GM23338 (cell line): ENCODE data around the gene WWOX. TPM values are rescaled to one million over a fixed set of nuclear protein-coding genes. Genes with fewer than 3 reads are reported as not detected.

Experiments used
- ATAC-seq: fragments of 200-7000 bp; cut with Tn5 transposase; 3 replicates; pipeline ENCODE4 v1.9.1; 2020
- DNase-seq: peaks from one replicate; pipeline ENCODE4 v3.0.0-alpha.2; 2015; ENCODE audit warnings: low spot score
- H2AFZ ChIP-seq: fragments of 200-600 bp; sonication (generic); 2 replicates; pipeline ENCODE4 v1.8.0; 2016; ENCODE audit warnings: antibody characterized with exemption, mild to moderate bottlenecking, moderate library complexity
- H3F3A ChIP-seq: fragments of 200-600 bp; sonication (generic); replicated peaks from 2 replicates; pipeline ENCODE4 v1.8.0; 2017; ENCODE audit warnings: antibody characterized with exemption, mixed run types, low read depth
- H3K27ac ChIP-seq: fragments of 200-600 bp; sonication (generic); 2 replicates; pipeline ENCODE4 v1.6.1; 2016; ENCODE audit warnings: low read depth
- H3K27me3 ChIP-seq: fragments of 200-600 bp; sonication (generic); 2 replicates; pipeline ENCODE4 v1.8.0; 2016; ENCODE audit warnings: mild to moderate bottlenecking, mixed run types, moderate library complexity; ENCODE audit not compliant: insufficient read depth
- H3K36me3 ChIP-seq: fragments of 200-600 bp; sonication (generic); 2 replicates; pipeline ENCODE4 v1.8.0; 2016; ENCODE audit warnings: mild to moderate bottlenecking; ENCODE audit not compliant: insufficient read depth
- H3K4me1 ChIP-seq: fragments of 200-600 bp; sonication (generic); 2 replicates; pipeline ENCODE4 v1.8.0; 2016; ENCODE audit warnings: mild to moderate bottlenecking, moderate library complexity; ENCODE audit not compliant: insufficient read depth
- H3K4me2 ChIP-seq: fragments of 200-600 bp; sonication (generic); 2 replicates; pipeline ENCODE4 v1.7.1; 2017; ENCODE audit warnings: mixed run types
- H3K4me3 ChIP-seq: fragments of 200-600 bp; sonication (generic); 2 replicates; pipeline ENCODE4 v1.6.1; 2016; ENCODE audit warnings: mixed run types
- H3K79me2 ChIP-seq: fragments of 200-600 bp; sonication (generic); replicated peaks from 2 replicates; pipeline ENCODE4 v1.8.0; 2017; ENCODE audit warnings: mild to moderate bottlenecking; ENCODE audit not compliant: insufficient read depth
- H3K9me2 ChIP-seq: fragments of 200-600 bp; sonication (generic); 2 replicates; pipeline ENCODE4 v1.8.0; 2017; ENCODE audit not compliant: insufficient read depth
- H4K20me1 ChIP-seq: fragments of 200-600 bp; sonication (generic); replicated peaks from 2 replicates; pipeline ENCODE4 v1.8.0; 2017; ENCODE audit warnings: mild to moderate bottlenecking; ENCODE audit not compliant: insufficient read depth
- H3K27ac Mint-ChIP-seq: 2 replicates; pipeline ENCODE4 v1.8.0; 2020; ENCODE audit warnings: inconsistent platforms, mild to moderate bottlenecking, moderate library complexity, mixed read lengths
- H3K27me3 Mint-ChIP-seq: 3 replicates; pipeline ENCODE4 v1.8.0; 2022; ENCODE audit warnings: low read depth, mild to moderate bottlenecking, moderate library complexity, mixed read lengths, inconsistent platforms; ENCODE audit not compliant: insufficient read depth, poor library complexity
- H3K36me3 Mint-ChIP-seq: 3 replicates; pipeline ENCODE4 v1.8.0; 2021; ENCODE audit warnings: low read depth, mild to moderate bottlenecking, inconsistent platforms, moderate library complexity, mixed read lengths
- H3K4me1 Mint-ChIP-seq: 3 replicates; pipeline ENCODE4 v1.8.0; 2020; ENCODE audit warnings: mild to moderate bottlenecking, inconsistent platforms, mixed read lengths
- H3K4me3 Mint-ChIP-seq: 3 replicates; pipeline ENCODE4 v1.8.0; 2021; ENCODE audit warnings: moderate library complexity, mild to moderate bottlenecking, inconsistent platforms, mixed read lengths
- H3K9me3 Mint-ChIP-seq: 3 replicates; pipeline ENCODE4 v1.8.0; 2020; ENCODE audit warnings: moderate library complexity, mild to moderate bottlenecking, inconsistent platforms, mixed read lengths
- CREB1 ChIP-seq: fragments of 250-450 bp; sonication (Bioruptor Pico); IDR thresholded peaks from 2 replicates; pipeline ENCODE4 v1.5.0; 2020; ENCODE audit warnings: low read depth, mild to moderate bottlenecking, moderate library complexity
- EZH2 ChIP-seq: fragments of 200-600 bp; sonication (generic); IDR thresholded peaks from one replicate; pipeline ENCODE4 v1.8.0; 2017; ENCODE audit warnings: antibody characterized with exemption, mild to moderate bottlenecking, low read depth; ENCODE audit not compliant: unreplicated experiment
- EZH2phosphoT487 ChIP-seq: fragments of 200-600 bp; sonication (generic); IDR thresholded peaks from one replicate; pipeline ENCODE4 v1.8.1; 2018; ENCODE audit warnings: antibody characterized with exemption; ENCODE audit not compliant: unreplicated experiment
- JUNB ChIP-seq: IDR thresholded peaks from one replicate; pipeline ENCODE4 v1.6.1; 2016; ENCODE audit warnings: antibody characterized with exemption; ENCODE audit not compliant: unreplicated experiment
- NANOG ChIP-seq: IDR thresholded peaks from 2 replicates; pipeline ENCODE4 v1.6.1; 2016; ENCODE audit warnings: antibody characterized with exemption, borderline replicate concordance
- POLR2AphosphoS5 ChIP-seq: IDR thresholded peaks from 2 replicates; pipeline ENCODE4 v1.6.1; 2016; ENCODE audit warnings: antibody characterized with exemption, low read depth
- STAT1 ChIP-seq: IDR thresholded peaks from one replicate; pipeline ENCODE4 v1.6.1; 2016; ENCODE audit warnings: antibody characterized with exemption; ENCODE audit not compliant: unreplicated experiment
- ZNF114 ChIP-seq: fragments of 250-450 bp; sonication (Bioruptor Pico); IDR thresholded peaks from 2 replicates; pipeline ENCODE4 v1.5.0; 2020; ENCODE audit warnings: mild to moderate bottlenecking, moderate library complexity
- ZNF331 ChIP-seq: fragments of 250-450 bp; sonication (Bioruptor Pico); IDR thresholded peaks from 2 replicates; pipeline ENCODE4 v1.5.0; 2020; ENCODE audit warnings: low read depth, mild to moderate bottlenecking, moderate library complexity
- polyA plus RNA-seq: library from polyadenylated mRNA; unstranded; fragments of >200 nt; fragmentation: Nextera tagmentation; extraction: Ambion mirVana; gene quantifications from 2 replicates; pipeline ENCODE4 v1.2.1, GENCODE V29; 2016
- total RNA-seq: library from RNA; depleted of rRNA; stranded (reverse); fragments of >200 nt; shearing (Covaris generic); gene quantifications from 2 replicates; pipeline ENCODE4 v1.2.3, GENCODE V29; 2014
- TF ChIP-seq, protein P1 (sequence below): IDR thresholded peaks from 2 replicates; pipeline ENCODE4 v1.6.1; 2016; ENCODE audit warnings: antibody characterized with exemption
- TF ChIP-seq, protein P2 (sequence below), 2 experiments: fragments of 200-600 bp in 1 of 2; sonication (generic) in 1 of 2; conservative IDR thresholded peaks; 2 replicates each; pipeline versions ENCODE4 v1.5.1 to v1.6.1; 2016 to 2017; ENCODE audit warnings: antibody characterized with exemption in 2 of 2, low read depth in 2 of 2, mild to moderate bottlenecking in 2 of 2, moderate library complexity in 1 of 2
- TF ChIP-seq, protein P3 (sequence below): fragments of 250-450 bp; sonication (Bioruptor Pico); IDR thresholded peaks from 2 replicates; pipeline ENCODE4 v1.5.0; 2020; ENCODE audit warnings: mild to moderate bottlenecking, moderate library complexity
- TF ChIP-seq, protein P4 (sequence below): IDR thresholded peaks from one replicate; pipeline ENCODE4 v1.6.1; 2018; ENCODE audit warnings: antibody characterized with exemption; ENCODE audit not compliant: unreplicated experiment

The WWOX gene
- total and polyA plus RNA-seq, 2 experiments from 2014 or later = 10.0 to 19.3 TPM

DNA sequence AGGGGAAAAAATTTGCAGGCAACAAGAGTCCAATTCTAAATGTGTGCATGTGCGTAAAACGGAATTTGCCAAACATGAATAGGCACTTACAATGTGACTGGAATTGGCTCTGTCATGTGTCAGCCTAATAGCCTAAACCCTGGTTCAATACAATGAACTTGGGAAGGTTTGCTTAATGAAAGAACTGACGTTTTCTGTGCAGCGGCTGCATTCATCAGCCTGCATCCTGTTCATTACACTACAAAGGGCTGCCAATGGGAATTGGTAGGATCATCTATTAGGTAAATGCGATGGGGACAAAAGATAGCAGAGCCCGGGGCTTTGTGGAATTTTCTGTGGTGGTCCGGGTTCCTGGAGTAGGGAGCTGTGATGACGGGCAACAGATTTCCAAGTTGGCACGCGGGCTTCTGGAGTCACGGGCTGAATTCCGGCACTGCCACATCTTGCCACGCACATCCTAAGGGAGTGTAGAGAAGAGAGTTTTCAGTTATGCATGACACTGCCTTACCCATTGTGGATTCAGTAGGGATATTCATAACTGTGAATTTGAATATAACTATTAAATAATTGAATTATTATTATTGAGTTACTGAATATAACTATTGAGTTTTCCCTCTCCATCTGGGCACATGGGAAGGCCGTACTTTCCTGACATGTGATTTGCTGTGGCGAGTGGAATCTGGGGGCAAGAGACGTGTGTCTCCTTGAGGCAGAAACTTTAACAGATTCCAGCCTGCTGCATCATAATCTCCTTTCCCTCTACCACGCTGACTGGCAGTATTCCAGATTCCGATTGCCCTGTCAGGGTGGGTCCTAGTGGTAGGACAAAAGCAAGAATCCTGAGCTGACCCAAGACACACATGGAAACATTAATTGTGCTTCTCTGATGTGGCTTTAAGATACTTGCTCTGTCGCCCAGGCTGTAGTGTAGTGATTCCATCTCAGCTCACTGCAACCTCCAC lies 565.6 kb downstream of the WWOX start:
- Histone ChIP-seq H4K20me1 (no peaks in the 10 kb centered on the region), H3K9me2 (peaks cover 5% of the 10 kb centered on the region; the same call in 1 of the 2 replicates), H3K27me3 (no peaks in the 10 kb centered on the region), H3K4me1 (peaks cover 2% of the 10 kb centered on the region; the same call in 1 of the 2 replicates), H3K27ac (no peak overlapping the region), H2AFZ (no peak overlapping the region), H3K79me2 (no peaks in the 10 kb centered on the region), H3K4me2 (no peak overlapping the region), H3K36me3 (no peaks in the 10 kb centered on the region), H3K4me3 (no peak overlapping the region), H3F3A (no peaks in the 10 kb centered on the region)
- Mint-ChIP-seq H3K36me3 (no peaks in the 10 kb centered on the region), H3K4me1 (peaks cover 5% of the 10 kb centered on the region; the same call in 2 of the 3 replicates), H3K9me3 (no peaks in the 10 kb centered on the region), H3K4me3 (no peak overlapping the region), H3K27me3 (no peaks in the 10 kb centered on the region), H3K27ac (no peak overlapping the region)
- TF ChIP-seq, protein P1, sequence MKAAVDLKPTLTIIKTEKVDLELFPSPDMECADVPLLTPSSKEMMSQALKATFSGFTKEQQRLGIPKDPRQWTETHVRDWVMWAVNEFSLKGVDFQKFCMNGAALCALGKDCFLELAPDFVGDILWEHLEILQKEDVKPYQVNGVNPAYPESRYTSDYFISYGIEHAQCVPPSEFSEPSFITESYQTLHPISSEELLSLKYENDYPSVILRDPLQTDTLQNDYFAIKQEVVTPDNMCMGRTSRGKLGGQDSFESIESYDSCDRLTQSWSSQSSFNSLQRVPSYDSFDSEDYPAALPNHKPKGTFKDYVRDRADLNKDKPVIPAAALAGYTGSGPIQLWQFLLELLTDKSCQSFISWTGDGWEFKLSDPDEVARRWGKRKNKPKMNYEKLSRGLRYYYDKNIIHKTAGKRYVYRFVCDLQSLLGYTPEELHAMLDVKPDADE = no peak
- TF ChIP-seq, protein P2, sequence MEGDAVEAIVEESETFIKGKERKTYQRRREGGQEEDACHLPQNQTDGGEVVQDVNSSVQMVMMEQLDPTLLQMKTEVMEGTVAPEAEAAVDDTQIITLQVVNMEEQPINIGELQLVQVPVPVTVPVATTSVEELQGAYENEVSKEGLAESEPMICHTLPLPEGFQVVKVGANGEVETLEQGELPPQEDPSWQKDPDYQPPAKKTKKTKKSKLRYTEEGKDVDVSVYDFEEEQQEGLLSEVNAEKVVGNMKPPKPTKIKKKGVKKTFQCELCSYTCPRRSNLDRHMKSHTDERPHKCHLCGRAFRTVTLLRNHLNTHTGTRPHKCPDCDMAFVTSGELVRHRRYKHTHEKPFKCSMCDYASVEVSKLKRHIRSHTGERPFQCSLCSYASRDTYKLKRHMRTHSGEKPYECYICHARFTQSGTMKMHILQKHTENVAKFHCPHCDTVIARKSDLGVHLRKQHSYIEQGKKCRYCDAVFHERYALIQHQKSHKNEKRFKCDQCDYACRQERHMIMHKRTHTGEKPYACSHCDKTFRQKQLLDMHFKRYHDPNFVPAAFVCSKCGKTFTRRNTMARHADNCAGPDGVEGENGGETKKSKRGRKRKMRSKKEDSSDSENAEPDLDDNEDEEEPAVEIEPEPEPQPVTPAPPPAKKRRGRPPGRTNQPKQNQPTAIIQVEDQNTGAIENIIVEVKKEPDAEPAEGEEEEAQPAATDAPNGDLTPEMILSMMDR (conservative IDR thresholded peaks at IDR 0.05; ENCODE audit: low read depth in 2 of 2) = no peak
- TF ChIP-seq, protein P3, sequence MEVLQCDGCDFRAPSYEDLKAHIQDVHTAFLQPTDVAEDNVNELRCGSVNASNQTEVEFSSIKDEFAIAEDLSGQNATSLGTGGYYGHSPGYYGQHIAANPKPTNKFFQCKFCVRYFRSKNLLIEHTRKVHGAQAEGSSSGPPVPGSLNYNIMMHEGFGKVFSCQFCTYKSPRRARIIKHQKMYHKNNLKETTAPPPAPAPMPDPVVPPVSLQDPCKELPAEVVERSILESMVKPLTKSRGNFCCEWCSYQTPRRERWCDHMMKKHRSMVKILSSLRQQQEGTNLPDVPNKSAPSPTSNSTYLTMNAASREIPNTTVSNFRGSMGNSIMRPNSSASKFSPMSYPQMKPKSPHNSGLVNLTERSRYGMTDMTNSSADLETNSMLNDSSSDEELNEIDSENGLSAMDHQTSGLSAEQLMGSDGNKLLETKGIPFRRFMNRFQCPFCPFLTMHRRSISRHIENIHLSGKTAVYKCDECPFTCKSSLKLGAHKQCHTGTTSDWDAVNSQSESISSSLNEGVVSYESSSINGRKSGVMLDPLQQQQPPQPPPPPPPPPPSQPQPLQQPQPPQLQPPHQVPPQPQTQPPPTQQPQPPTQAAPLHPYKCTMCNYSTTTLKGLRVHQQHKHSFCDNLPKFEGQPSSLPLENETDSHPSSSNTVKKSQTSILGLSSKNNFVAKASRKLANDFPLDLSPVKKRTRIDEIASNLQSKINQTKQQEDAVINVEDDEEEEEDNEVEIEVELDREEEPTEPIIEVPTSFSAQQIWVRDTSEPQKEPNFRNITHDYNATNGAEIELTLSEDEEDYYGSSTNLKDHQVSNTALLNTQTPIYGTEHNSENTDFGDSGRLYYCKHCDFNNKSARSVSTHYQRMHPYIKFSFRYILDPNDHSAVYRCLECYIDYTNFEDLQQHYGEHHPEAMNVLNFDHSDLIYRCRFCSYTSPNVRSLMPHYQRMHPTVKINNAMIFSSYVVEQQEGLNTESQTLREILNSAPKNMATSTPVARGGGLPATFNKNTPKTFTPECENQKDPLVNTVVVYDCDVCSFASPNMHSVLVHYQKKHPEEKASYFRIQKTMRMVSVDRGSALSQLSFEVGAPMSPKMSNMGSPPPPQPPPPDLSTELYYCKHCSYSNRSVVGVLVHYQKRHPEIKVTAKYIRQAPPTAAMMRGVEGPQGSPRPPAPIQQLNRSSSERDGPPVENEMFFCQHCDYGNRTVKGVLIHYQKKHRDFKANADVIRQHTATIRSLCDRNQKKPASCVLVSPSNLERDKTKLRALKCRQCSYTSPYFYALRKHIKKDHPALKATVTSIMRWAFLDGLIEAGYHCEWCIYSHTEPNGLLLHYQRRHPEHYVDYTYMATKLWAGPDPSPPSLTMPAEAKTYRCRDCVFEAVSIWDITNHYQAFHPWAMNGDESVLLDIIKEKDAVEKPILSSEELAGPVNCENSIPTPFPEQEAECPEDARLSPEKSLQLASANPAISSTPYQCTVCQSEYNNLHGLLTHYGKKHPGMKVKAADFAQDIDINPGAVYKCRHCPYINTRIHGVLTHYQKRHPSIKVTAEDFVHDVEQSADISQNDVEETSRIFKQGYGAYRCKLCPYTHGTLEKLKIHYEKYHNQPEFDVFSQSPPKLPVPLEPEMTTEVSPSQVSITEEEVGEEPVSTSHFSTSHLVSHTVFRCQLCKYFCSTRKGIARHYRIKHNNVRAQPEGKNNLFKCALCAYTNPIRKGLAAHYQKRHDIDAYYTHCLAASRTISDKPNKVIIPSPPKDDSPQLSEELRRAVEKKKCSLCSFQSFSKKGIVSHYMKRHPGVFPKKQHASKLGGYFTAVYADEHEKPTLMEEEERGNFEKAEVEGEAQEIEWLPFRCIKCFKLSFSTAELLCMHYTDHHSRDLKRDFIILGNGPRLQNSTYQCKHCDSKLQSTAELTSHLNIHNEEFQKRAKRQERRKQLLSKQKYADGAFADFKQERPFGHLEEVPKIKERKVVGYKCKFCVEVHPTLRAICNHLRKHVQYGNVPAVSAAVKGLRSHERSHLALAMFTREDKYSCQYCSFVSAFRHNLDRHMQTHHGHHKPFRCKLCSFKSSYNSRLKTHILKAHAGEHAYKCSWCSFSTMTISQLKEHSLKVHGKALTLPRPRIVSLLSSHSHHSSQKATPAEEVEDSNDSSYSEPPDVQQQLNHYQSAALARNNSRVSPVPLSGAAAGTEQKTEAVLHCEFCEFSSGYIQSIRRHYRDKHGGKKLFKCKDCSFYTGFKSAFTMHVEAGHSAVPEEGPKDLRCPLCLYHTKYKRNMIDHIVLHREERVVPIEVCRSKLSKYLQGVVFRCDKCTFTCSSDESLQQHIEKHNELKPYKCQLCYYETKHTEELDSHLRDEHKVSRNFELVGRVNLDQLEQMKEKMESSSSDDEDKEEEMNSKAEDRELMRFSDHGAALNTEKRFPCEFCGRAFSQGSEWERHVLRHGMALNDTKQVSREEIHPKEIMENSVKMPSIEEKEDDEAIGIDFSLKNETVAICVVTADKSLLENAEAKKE (CRISPR knock-in tag) = no peak
- TF ChIP-seq, protein P4, sequence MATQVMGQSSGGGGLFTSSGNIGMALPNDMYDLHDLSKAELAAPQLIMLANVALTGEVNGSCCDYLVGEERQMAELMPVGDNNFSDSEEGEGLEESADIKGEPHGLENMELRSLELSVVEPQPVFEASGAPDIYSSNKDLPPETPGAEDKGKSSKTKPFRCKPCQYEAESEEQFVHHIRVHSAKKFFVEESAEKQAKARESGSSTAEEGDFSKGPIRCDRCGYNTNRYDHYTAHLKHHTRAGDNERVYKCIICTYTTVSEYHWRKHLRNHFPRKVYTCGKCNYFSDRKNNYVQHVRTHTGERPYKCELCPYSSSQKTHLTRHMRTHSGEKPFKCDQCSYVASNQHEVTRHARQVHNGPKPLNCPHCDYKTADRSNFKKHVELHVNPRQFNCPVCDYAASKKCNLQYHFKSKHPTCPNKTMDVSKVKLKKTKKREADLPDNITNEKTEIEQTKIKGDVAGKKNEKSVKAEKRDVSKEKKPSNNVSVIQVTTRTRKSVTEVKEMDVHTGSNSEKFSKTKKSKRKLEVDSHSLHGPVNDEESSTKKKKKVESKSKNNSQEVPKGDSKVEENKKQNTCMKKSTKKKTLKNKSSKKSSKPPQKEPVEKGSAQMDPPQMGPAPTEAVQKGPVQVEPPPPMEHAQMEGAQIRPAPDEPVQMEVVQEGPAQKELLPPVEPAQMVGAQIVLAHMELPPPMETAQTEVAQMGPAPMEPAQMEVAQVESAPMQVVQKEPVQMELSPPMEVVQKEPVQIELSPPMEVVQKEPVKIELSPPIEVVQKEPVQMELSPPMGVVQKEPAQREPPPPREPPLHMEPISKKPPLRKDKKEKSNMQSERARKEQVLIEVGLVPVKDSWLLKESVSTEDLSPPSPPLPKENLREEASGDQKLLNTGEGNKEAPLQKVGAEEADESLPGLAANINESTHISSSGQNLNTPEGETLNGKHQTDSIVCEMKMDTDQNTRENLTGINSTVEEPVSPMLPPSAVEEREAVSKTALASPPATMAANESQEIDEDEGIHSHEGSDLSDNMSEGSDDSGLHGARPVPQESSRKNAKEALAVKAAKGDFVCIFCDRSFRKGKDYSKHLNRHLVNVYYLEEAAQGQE = no peak
- no peak for TF ChIP-seq EZH2
- no peak for TF ChIP-seq JUNB
- TF ChIP-seq EZH2phosphoT487 = no peak
- TF ChIP-seq POLR2AphosphoS5 = no peak
- TF ChIP-seq ZNF114 (CRISPR knock-in tag) = no peak
- no peak for TF ChIP-seq NANOG
- no peak for TF ChIP-seq ZNF331 (CRISPR knock-in tag)
- no peak for TF ChIP-seq STAT1
- TF ChIP-seq CREB1 (CRISPR knock-in tag) = no peak
- DNase-seq (peak; percentile 20), ATAC-seq (no peak)
